ENCODE results near the gene LETM1. TPM values are rescaled to one million over a fixed set of nuclear protein-coding genes. Genes with fewer than 3 reads are reported as not detected.

Gene LETM1
- total and polyA plus RNA-seq, 2 experiments from 2014 or later, result 23.3 to 68.9 TPM

DNA sequence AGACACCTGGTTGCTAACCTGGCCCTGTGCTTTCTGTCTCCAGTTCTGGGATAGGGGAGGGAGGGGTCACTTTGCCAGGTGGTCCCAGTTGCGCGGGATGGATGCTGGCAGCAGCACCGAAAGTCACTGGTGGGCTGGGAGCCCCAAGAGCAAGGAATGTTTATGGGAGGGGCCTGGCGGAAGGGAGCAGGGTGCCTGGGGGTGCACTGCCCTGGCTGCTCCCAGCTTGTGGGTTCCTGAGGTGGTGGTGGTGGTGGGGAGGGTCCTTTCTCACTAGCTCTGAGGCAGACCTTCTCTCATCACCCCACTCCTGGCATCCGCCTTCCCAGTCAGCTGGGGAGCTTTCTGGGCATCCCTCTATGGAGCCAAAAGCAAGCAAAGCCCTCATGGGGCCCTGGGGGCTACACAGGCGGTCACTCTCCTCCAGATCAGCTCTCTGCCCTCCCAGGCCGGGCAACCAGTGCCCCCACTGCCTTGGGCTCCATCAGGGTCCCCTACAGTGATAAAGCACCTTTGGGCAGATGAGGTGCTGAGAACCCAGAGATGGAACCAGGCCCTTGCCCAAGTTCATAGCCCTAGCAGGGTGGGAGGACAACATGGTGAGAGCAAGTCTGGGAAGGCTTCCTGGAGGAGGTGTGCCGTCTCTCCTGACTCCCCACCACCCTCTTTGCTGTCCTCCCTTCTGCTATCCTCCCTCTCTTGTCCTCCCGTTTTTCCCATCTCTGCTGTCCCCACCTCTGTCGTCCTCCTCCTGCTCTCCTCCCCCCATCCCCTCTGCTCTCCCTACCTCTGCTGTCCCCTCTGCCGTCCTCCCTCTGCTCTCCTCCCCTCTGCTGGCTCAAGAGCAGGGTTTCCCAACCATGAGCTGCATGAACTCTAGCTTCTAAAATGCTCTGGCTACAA is 46.9 kb downstream of the LETM1 start (continued):
- TF ChIP-seq, protein P1, sequence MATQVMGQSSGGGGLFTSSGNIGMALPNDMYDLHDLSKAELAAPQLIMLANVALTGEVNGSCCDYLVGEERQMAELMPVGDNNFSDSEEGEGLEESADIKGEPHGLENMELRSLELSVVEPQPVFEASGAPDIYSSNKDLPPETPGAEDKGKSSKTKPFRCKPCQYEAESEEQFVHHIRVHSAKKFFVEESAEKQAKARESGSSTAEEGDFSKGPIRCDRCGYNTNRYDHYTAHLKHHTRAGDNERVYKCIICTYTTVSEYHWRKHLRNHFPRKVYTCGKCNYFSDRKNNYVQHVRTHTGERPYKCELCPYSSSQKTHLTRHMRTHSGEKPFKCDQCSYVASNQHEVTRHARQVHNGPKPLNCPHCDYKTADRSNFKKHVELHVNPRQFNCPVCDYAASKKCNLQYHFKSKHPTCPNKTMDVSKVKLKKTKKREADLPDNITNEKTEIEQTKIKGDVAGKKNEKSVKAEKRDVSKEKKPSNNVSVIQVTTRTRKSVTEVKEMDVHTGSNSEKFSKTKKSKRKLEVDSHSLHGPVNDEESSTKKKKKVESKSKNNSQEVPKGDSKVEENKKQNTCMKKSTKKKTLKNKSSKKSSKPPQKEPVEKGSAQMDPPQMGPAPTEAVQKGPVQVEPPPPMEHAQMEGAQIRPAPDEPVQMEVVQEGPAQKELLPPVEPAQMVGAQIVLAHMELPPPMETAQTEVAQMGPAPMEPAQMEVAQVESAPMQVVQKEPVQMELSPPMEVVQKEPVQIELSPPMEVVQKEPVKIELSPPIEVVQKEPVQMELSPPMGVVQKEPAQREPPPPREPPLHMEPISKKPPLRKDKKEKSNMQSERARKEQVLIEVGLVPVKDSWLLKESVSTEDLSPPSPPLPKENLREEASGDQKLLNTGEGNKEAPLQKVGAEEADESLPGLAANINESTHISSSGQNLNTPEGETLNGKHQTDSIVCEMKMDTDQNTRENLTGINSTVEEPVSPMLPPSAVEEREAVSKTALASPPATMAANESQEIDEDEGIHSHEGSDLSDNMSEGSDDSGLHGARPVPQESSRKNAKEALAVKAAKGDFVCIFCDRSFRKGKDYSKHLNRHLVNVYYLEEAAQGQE (IDR thresholded peaks at IDR 0.05; ENCODE audit: unreplicated experiment), result no peak
- TF ChIP-seq NANOG (IDR thresholded peaks at IDR 0.05; ENCODE audit: borderline replicate concordance), result no peak
- TF ChIP-seq, protein P2, sequence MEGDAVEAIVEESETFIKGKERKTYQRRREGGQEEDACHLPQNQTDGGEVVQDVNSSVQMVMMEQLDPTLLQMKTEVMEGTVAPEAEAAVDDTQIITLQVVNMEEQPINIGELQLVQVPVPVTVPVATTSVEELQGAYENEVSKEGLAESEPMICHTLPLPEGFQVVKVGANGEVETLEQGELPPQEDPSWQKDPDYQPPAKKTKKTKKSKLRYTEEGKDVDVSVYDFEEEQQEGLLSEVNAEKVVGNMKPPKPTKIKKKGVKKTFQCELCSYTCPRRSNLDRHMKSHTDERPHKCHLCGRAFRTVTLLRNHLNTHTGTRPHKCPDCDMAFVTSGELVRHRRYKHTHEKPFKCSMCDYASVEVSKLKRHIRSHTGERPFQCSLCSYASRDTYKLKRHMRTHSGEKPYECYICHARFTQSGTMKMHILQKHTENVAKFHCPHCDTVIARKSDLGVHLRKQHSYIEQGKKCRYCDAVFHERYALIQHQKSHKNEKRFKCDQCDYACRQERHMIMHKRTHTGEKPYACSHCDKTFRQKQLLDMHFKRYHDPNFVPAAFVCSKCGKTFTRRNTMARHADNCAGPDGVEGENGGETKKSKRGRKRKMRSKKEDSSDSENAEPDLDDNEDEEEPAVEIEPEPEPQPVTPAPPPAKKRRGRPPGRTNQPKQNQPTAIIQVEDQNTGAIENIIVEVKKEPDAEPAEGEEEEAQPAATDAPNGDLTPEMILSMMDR (conservative IDR thresholded peaks at IDR 0.05; ENCODE audit: low read depth in 2 of 2), result no peak

DNA sequence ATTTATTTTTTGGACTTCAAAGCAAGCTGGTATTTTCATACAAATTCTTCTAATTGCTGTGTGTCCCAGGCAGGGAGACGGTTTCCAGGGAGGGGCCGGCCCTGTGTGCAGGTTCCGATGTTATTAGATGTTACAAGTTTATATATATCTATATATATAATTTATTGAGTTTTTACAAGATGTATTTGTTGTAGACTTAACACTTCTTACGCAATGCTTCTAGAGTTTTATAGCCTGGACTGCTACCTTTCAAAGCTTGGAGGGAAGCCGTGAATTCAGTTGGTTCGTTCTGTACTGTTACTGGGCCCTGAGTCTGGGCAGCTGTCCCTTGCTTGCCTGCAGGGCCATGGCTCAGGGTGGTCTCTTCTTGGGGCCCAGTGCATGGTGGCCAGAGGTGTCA is 47.6 kb downstream of the LETM1 start:
- no peak overlapping the region for H3K4me3 Mint-ChIP-seq
- Histone ChIP-seq H2AFZ (no peak overlapping the region), H3K9me2 (ENCODE audit: insufficient read depth) (no peaks in the 10 kb centered on the region), H3K4me3 (no peak overlapping the region), H3K4me2 (no peak overlapping the region), H3K27ac (ENCODE audit: low read depth) (no peak overlapping the region), H3K4me1 (ENCODE audit: insufficient read depth) (no peaks in the 10 kb centered on the region), H4K20me1 (replicated peaks; ENCODE audit: insufficient read depth) (no peaks in the 10 kb centered on the region), H3K79me2 (replicated peaks; ENCODE audit: insufficient read depth) (no peaks in the 10 kb centered on the region), H3F3A (replicated peaks; ENCODE audit: low read depth) (0 out of 2 replicates have a peak, but pooled peaks cover 6% of the 10 kb centered on the region), H3K36me3 (ENCODE audit: insufficient read depth) (no peaks in the 10 kb centered on the region), H3K27me3 (ENCODE audit: insufficient read depth) (no peaks in the 10 kb centered on the region)
- ATAC-seq (no peak), DNase-seq (ENCODE audit: low spot score) (no peak)
- no peak for TF ChIP-seq ZNF331 (CRISPR knock-in tag; IDR thresholded peaks at IDR 0.05; ENCODE audit: low read depth)
- TF ChIP-seq CREB1 (CRISPR knock-in tag; IDR thresholded peaks at IDR 0.05; ENCODE audit: low read depth), result no peak
- TF ChIP-seq, protein P3, sequence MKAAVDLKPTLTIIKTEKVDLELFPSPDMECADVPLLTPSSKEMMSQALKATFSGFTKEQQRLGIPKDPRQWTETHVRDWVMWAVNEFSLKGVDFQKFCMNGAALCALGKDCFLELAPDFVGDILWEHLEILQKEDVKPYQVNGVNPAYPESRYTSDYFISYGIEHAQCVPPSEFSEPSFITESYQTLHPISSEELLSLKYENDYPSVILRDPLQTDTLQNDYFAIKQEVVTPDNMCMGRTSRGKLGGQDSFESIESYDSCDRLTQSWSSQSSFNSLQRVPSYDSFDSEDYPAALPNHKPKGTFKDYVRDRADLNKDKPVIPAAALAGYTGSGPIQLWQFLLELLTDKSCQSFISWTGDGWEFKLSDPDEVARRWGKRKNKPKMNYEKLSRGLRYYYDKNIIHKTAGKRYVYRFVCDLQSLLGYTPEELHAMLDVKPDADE (IDR thresholded peaks at IDR 0.05), result no peak
- TF ChIP-seq EZH2phosphoT487 (IDR thresholded peaks at IDR 0.05; ENCODE audit: unreplicated experiment), result no peak
- TF ChIP-seq STAT1 (IDR thresholded peaks at IDR 0.05; ENCODE audit: unreplicated experiment), result no peak
- TF ChIP-seq ZNF114 (CRISPR knock-in tag; IDR thresholded peaks at IDR 0.05), result no peak
- TF ChIP-seq POLR2AphosphoS5 (IDR thresholded peaks at IDR 0.05; ENCODE audit: low read depth), result no peak
- TF ChIP-seq JUNB (IDR thresholded peaks at IDR 0.05; ENCODE audit: unreplicated experiment), result no peak
- no peak for TF ChIP-seq EZH2 (IDR thresholded peaks at IDR 0.05; ENCODE audit: low read depth, unreplicated experiment)
- no peak for TF ChIP-seq NANOG (IDR thresholded peaks at IDR 0.05; ENCODE audit: borderline replicate concordance)
- H3K9me3 Mint-ChIP-seq, result no peaks in the 10 kb centered on the region
- peaks cover 4% of the 10 kb centered on the region for H3K27me3 Mint-ChIP-seq (ENCODE audit: insufficient read depth, low read depth, poor library complexity)
- H3K36me3 Mint-ChIP-seq (ENCODE audit: low read depth), result no peaks in the 10 kb centered on the region; the same call in 2 of the 3 replicates
- H3K27ac Mint-ChIP-seq, result no peak overlapping the region
- peaks cover 2% of the 10 kb centered on the region; the same call in 1 of the 3 replicates for H3K4me1 Mint-ChIP-seq

Measured in GM23338 (cell line).